Measurements from ENCODE around the gene KRT83.

The KRT83 gene

DNA sequence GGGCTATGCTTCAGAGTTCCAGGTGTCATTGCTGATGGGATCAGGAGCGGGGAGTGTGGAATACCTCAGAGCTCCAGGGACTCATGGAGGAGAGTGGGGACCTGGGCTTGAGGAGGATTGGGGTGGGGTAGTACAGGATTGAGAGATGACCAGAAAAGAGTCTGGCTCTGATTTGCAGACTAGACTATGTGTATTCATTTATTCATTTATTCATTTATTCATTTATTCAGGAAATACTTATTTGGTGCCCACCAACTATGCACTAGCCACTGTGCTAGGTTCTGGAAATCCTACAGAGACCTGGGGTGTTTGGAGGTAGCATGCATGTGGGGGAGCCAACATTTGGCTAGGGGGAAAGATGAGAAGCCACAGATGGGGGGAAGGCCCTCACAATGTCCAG lies 871 bp upstream of the KRT83 start:
- TF ChIP-seq, protein P1, sequence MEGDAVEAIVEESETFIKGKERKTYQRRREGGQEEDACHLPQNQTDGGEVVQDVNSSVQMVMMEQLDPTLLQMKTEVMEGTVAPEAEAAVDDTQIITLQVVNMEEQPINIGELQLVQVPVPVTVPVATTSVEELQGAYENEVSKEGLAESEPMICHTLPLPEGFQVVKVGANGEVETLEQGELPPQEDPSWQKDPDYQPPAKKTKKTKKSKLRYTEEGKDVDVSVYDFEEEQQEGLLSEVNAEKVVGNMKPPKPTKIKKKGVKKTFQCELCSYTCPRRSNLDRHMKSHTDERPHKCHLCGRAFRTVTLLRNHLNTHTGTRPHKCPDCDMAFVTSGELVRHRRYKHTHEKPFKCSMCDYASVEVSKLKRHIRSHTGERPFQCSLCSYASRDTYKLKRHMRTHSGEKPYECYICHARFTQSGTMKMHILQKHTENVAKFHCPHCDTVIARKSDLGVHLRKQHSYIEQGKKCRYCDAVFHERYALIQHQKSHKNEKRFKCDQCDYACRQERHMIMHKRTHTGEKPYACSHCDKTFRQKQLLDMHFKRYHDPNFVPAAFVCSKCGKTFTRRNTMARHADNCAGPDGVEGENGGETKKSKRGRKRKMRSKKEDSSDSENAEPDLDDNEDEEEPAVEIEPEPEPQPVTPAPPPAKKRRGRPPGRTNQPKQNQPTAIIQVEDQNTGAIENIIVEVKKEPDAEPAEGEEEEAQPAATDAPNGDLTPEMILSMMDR (IDR thresholded peaks at IDR 0.05; ENCODE audit: extremely low read depth, missing control alignments): no peak
- DNase-seq (ENCODE audit: low spot score): peak; percentile 11

DNA sequence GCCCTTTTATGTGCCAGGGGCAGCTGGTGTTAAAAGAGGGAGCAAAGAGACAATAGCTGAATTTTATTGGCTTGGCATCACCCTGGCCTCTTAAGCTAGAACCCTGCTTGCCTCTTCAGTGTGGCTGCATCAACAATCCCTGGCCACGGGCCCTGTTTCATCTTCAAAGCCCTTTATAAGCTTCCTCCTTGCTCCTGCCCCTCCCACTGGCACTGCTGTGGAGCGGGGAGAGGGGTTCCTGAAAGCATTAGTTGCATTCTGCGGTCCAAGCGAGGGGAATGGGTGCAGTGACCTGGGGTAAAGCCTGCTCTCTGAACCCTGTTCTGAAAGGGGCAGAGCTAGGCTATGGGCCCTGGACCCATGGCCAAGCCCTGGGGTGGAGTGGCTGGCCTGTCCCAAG lies 220 bp upstream of the KRT83 start:
- TF ChIP-seq, protein P1 (IDR thresholded peaks at IDR 0.05; ENCODE audit: extremely low read depth, missing control alignments): no peak
- peak; percentile 13 for DNase-seq (ENCODE audit: low spot score)

DNA sequence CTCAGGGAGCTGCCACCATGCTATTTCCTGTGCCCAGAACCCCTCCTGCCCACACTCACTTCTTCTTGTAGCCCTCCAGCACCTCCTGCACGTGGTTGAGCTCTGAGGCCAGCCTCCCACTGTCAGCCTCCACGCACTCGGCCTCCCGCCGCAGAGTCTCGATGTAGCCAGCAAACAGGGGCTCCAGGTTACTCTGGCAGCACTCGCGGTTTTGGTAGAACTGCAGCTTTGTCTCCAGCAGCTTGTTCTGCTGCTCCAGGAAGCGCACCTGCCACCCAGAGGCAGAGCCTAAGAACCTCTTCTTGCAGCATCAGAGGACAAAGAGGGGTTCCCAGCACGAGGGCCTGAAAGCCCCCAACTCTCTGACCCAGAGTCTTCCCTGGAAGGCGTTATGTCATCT lies 2.1 kb downstream of the KRT83 start:
- peak; percentile 12 for DNase-seq (ENCODE audit: low spot score)
- TF ChIP-seq, protein P1 (IDR thresholded peaks at IDR 0.05; ENCODE audit: extremely low read depth, missing control alignments): no peak

DNA sequence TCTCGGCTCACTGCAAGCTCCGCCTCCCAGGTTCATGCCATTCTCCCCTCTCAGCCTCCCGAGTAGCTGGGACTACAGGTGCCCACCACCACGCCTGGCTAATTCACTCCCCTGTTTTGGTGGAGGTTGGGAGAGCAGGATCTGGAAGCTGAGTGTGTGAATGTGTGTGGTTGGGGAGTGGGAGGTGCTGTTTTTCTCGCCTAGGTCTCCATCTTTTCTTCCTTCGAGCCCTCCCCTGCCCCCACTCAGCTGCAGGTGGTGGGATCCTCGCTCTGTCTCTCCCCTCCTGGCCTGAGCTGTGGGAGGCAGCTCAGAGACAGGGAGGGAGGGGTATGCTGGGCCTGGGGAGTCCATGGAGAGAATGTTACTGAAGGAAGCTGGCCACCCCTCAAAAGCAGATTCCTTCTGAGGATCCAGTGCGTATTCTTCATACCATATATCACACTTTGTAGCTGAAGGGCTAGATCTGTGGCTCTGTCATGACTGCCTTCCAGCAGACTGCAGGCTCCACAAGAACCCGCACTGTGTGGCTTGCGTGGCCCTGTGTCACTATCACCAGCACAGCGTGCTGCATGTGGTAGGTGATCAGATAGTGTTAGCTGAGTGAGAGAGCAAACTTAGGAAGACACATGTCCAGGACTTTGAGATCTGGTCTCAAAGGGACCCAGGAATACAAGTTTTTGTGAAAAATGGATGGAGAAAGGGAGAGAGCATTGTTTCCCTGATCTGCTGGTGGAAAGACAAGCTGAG lies 2.8 kb downstream of the KRT83 start:
- DNase-seq (ENCODE audit: low spot score): peak; percentile 15
- TF ChIP-seq, protein P1 (IDR thresholded peaks at IDR 0.05; ENCODE audit: extremely low read depth, missing control alignments): no peak

DNA sequence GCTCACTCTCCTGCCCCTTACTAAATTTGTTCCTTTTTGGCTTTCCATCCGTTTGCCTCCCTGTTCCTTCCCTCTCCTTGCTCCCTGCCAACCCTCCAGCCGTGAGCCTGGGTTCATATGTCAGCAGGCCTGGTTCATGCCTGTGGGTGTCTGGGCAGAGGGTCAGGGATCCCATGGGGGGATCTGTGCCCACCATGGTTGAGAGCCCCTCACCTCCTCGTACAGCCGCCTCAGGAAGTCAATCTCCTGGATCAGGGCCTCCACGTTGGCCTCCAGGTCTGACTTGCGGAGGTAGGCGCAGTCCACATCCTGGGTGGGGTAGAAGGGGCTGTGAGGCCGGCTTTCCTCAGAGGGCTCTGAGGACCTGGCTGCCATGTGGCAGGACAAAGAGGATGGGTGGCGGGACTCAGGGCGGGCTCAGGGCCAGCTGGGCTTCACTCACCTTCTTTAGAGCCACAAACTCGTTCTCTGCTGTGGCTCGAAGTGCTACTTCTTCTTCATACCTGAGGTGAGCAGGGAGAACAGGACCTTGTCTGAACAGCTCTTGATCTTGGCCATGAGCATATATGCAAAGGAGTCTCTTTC lies 3.6 kb downstream of the KRT83 start:
- TF ChIP-seq, protein P1 (IDR thresholded peaks at IDR 0.05; ENCODE audit: extremely low read depth, missing control alignments): no peak
- DNase-seq (ENCODE audit: low spot score): peak; percentile 10

DNA sequence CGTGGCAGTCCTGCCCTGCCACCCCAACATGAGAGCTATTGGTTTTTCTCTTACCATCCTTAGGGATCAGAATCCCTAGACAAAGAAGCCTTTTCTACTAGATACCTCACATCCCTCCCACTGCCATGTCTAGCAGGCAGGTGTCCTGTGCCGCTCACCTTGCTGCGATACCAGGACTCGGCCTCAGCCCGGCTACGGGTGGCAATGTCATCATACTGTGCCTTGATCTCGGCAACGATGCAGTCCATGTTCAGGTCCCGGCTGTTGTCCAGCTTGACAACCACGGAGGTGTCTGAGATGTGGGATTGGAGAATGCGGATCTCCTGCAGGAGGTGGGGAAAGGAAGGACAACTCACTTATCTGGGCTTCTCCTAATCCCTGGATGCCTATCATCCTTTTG lies 4.5 kb downstream of the KRT83 start:
- no peak for DNase-seq (ENCODE audit: low spot score)
- TF ChIP-seq, protein P1 (IDR thresholded peaks at IDR 0.05; ENCODE audit: extremely low read depth, missing control alignments): no peak

DNA sequence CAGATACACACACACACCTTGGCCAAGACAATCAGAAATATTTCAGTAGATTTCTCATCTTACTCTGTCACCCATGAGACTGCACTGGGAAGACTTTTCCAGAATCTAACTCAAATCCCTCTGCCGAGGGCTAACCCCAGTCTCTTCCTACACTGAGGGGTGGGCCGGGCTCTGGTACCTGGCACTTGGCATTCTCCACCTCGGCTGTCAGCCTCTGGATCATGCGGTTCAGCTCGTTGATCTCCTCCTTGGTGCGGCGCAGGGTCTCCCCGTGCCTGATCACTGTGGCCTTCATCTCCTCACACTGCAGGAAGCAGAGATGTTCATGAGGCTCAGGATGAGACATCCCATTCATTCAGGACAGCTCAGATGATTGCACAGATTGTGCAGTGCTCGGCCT lies 4.9 kb downstream of the KRT83 start:
- TF ChIP-seq, protein P1 (IDR thresholded peaks at IDR 0.05; ENCODE audit: extremely low read depth, missing control alignments): no peak
- DNase-seq (ENCODE audit: low spot score): no peak
